GM18907 (cell line): ENCODE data around the gene THAP4.
A peak's percentile ranks its signal among the peaks of the same experiment; 100 is the strongest.

Experiments used
- ATAC-seq: cut with Tn5 transposase; IDR thresholded peaks from one replicate; pipeline ENCODE4 v1.9.1; 2021; ENCODE audit warnings: mild to moderate bottlenecking, moderate library complexity; ENCODE audit not compliant: unreplicated experiment

THAP4 gene

GRCh38 chr2:241637018-241637794 is at the start of gene THAP4, which contains the start of gene ATG4B:
TSS of gene THAP4 (minus strand) at chr2:241637158. CDS start at chr2:241637017, 141 bp downstream.
TSS of gene ATG4B (plus strand) at chr2:241637693. CDS start at chr2:241637715, 22 bp downstream.
- peak; percentile 71 for ATAC-seq

- ATAC-seq = peak; percentile 21
These were observed 49.3 kb upstream of the THAP4 start for GRCh38 chr2:241686324-241686649.

- ATAC-seq = no peak
These were observed 44.1 kb upstream of the THAP4 start for GRCh38 chr2:241680827-241681599.

- ATAC-seq = no peak
These were observed 43.1 kb upstream of the THAP4 start for GRCh38 chr2:241680044-241680443.

GRCh38 chr2:241678784-241679540 is 42.0 kb upstream of the THAP4 start:
- ATAC-seq = no peak

- no peak for ATAC-seq
These were observed 41.3 kb upstream of the THAP4 start for GRCh38 chr2:241678307-241678706.

- ATAC-seq = no peak
These were observed 40.4 kb upstream of the THAP4 start for GRCh38 chr2:241677392-241677791.

GRCh38 chr2:241676665-241677064 is 39.7 kb upstream of the THAP4 start:
- ATAC-seq = no peak

- no peak for ATAC-seq
These were observed 38.9 kb upstream of the THAP4 start for GRCh38 chr2:241675885-241676284.

- no peak for ATAC-seq
These were observed 37.1 kb upstream of the THAP4 start for GRCh38 chr2:241673797-241674725.

GRCh38 chr2:241673189-241673663 is 36.3 kb upstream of the THAP4 start:
- ATAC-seq = no peak

- ATAC-seq = no peak
These were observed 35.6 kb upstream of the THAP4 start for GRCh38 chr2:241672243-241673188.

GRCh38 chr2:241671457-241672240 is 34.7 kb upstream of the THAP4 start:
- ATAC-seq = no peak

- no peak for ATAC-seq
These were observed 33.6 kb upstream of the THAP4 start for GRCh38 chr2:241670333-241671110.

GRCh38 chr2:241668839-241669238 is 31.9 kb upstream of the THAP4 start:
- ATAC-seq = no peak

GRCh38 chr2:241668354-241668753 is 31.4 kb upstream of the THAP4 start:
- ATAC-seq = no peak

GRCh38 chr2:241666627-241667400 is 29.9 kb upstream of the THAP4 start:
- no peak for ATAC-seq
